GM13976 (cell line): ENCODE results near the gene USP46.

Source experiments
- DNase-seq: peaks from one replicate; pipeline ENCODE4 v3.0.0; 2012; ENCODE audit warnings: low spot score
- in situ Hi-C: fragments of 300-500 bp; cut with MboI; formaldehyde crosslinking; loops from one replicate; pipeline ENCODE4 v1.12.0; 2022; ENCODE audit warnings: low sequenced_read_pairs, mixed read lengths, inconsistent platforms; ENCODE audit not compliant: unreplicated experiment
- TF ChIP-seq, protein P1 (sequence below): IDR thresholded peaks from 2 replicates; pipeline ENCODE4 v1.5.1; 2012; ENCODE audit warnings: borderline replicate concordance, mild to moderate bottlenecking; ENCODE audit not compliant: insufficient read depth; ENCODE audit errors: extremely low read depth, missing control alignments, control extremely low read depth

Gene USP46

DNA sequence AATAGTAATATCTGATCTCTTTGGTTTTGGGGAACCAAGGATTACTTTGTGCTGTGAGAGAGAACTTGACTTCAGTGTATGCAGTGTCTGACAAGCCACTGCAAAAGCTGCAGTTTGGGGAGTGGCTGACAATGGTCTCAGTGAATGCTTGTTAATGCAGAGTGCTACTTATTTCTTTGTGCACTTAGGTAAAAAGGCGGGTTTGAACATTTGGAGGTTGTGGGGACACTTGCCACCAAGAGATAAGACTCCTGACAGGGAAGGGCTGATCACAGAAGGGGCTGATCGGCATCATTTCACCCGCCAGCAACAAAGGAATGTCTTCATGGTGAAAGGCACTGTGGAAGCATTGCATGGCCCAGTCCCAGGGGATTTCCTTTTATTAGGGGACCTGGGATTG is 28.6 kb upstream of the USP46 start:
- TF ChIP-seq, protein P1, sequence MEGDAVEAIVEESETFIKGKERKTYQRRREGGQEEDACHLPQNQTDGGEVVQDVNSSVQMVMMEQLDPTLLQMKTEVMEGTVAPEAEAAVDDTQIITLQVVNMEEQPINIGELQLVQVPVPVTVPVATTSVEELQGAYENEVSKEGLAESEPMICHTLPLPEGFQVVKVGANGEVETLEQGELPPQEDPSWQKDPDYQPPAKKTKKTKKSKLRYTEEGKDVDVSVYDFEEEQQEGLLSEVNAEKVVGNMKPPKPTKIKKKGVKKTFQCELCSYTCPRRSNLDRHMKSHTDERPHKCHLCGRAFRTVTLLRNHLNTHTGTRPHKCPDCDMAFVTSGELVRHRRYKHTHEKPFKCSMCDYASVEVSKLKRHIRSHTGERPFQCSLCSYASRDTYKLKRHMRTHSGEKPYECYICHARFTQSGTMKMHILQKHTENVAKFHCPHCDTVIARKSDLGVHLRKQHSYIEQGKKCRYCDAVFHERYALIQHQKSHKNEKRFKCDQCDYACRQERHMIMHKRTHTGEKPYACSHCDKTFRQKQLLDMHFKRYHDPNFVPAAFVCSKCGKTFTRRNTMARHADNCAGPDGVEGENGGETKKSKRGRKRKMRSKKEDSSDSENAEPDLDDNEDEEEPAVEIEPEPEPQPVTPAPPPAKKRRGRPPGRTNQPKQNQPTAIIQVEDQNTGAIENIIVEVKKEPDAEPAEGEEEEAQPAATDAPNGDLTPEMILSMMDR: no peak
- DNase-seq: no peak
- in situ Hi-C loops: no loop called here

DNA sequence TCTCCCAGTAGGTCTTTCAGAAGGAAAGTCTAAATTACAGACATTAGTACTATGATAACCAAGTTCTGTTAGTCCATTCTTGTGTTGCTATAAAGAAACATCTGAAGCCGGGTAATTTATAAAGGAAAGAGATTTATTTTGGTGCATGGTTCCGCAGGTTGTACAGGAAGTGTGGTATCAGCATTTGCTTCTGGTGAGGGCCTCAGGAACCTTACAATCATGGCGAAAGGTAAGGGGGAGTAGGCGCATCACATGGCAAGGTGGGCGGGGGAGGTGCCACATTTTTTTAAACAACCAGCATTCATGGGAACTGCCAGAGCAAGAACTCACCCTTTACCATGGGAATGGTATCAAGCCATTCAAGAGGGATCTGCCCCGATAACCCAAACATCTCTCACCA is 26.2 kb upstream of the USP46 start:
- DNase-seq: no peak
- in situ Hi-C loops: no loop called here
- TF ChIP-seq, protein P1: no peak

GRCh38 chr4:52684896-52685295 is 25.8 kb upstream of the USP46 start:
- no peak for DNase-seq
- TF ChIP-seq, protein P1: no peak
- in situ Hi-C loops: no loop called here

DNA sequence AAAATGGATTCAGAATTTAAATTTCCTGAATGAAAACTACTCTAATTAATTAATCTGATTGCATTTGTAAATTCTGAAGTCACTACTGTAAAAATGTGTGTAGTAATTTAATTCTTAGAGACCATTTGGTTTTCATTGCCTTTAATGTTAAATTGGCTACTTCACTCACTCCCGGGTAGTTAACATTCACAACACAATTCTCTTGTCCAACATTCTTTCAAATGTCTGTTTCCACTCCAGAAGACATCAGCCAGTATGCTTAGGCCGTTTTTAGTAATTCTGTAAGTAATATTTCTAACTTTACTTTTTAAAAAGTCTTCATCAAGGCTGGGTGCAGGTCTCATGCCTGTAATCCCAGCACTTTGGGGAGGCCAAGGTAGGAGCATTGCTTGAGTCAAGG is 21.3 kb upstream of the USP46 start:
- in situ Hi-C loops: no loop called here
- TF ChIP-seq, protein P1: no peak
- DNase-seq: no peak

GRCh38 chr4:52676536-52676935 is 17.4 kb upstream of the USP46 start:
- in situ Hi-C loops: no loop called here
- no peak for DNase-seq
- TF ChIP-seq, protein P1: no peak

- in situ Hi-C loops: no loop called here
- no peak for DNase-seq
- TF ChIP-seq, protein P1: no peak
These were observed 16.0 kb upstream of the USP46 start for GRCh38 chr4:52675111-52675510.

- in situ Hi-C loops: loop anchor here (25.0 kb wide), 1 partner anchor 317 kb away; no protein-coding TSS in a partner anchor
- TF ChIP-seq, protein P1: no peak
- DNase-seq: no peak
These were observed 11.6 kb upstream of the USP46 start for GRCh38 chr4:52670739-52671138.
